Hepatocyte (in vitro differentiated cells): Measurements from ENCODE around the gene EBP. TPM values are rescaled to one million over a fixed set of nuclear protein-coding genes. Genes with fewer than 3 reads are reported as not detected.

ENCODE experiments used
- DNase-seq: peaks from one replicate; pipeline ENCODE4 v3.0.0-alpha.2; 2016; ENCODE audit warnings: low spot score
- H2AFZ ChIP-seq: fragments of 200-600 bp; sonication (generic); 2 replicates; pipeline ENCODE4 v1.6.0; 2016; ENCODE audit warnings: antibody characterized with exemption, mild to moderate bottlenecking
- H3K27ac ChIP-seq: fragments of 200-600 bp; sonication (generic); 2 replicates; pipeline ENCODE4 v1.5.1; 2016; ENCODE audit warnings: mild to moderate bottlenecking
- H3K27me3 ChIP-seq: fragments of 200-600 bp; sonication (generic); 2 replicates; pipeline ENCODE4 v1.6.1; 2016
- H3K36me3 ChIP-seq: fragments of 200-600 bp; sonication (generic); replicated peaks from 2 replicates; pipeline ENCODE4 v1.5.1; 2016; ENCODE audit warnings: low read depth; ENCODE audit not compliant: insufficient read depth
- H3K4me1 ChIP-seq: fragments of 200-600 bp; sonication (generic); 2 replicates; pipeline ENCODE4 v1.5.1; 2016; ENCODE audit warnings: mild to moderate bottlenecking, moderate library complexity; ENCODE audit not compliant: insufficient read depth
- H3K4me2 ChIP-seq: fragments of 200-600 bp; sonication (generic); 2 replicates; pipeline ENCODE4 v1.6.0; 2016
- H3K4me3 ChIP-seq: fragments of 200-600 bp; sonication (generic); 2 replicates; pipeline ENCODE4 v1.5.1; 2016; ENCODE audit warnings: mild to moderate bottlenecking
- H3K79me2 ChIP-seq: fragments of 200-600 bp; sonication (generic); 2 replicates; pipeline ENCODE4 v1.6.0; 2017; ENCODE audit warnings: mild to moderate bottlenecking
- H3K9me2 ChIP-seq: fragments of 200-600 bp; sonication (generic); replicated peaks from 2 replicates; pipeline ENCODE4 v1.6.0; 2017; ENCODE audit warnings: mild to moderate bottlenecking; ENCODE audit not compliant: insufficient read depth
- H3K9me3 ChIP-seq: fragments of 200-600 bp; sonication (generic); 2 replicates; pipeline ENCODE4 v1.5.1; 2016; ENCODE audit warnings: low read depth, mild to moderate bottlenecking
- H4K20me1 ChIP-seq: fragments of 200-600 bp; sonication (generic); 2 replicates; pipeline ENCODE4 v1.6.0; 2016; ENCODE audit warnings: mild to moderate bottlenecking; ENCODE audit not compliant: insufficient read depth, poor library complexity, severe bottlenecking
- CTCF ChIP-seq: fragments of 200-600 bp; sonication (generic); IDR thresholded peaks from 2 replicates; pipeline ENCODE4 v1.5.1; 2016; ENCODE audit warnings: antibody characterized with exemption, mild to moderate bottlenecking; ENCODE audit not compliant: poor library complexity
- EZH2 ChIP-seq: fragments of 200-600 bp; sonication (generic); IDR thresholded peaks from 2 replicates; pipeline ENCODE4 v1.6.1; 2016; ENCODE audit warnings: antibody characterized with exemption, mild to moderate bottlenecking, borderline replicate concordance
- EZH2phosphoT487 ChIP-seq: fragments of 200-600 bp; sonication (generic); IDR thresholded peaks from one replicate; pipeline ENCODE4 v1.6.1; 2018; ENCODE audit warnings: antibody characterized with exemption, mild to moderate bottlenecking, low read depth, moderate library complexity; ENCODE audit not compliant: unreplicated experiment, severe bottlenecking
- WGBS: methylation state at CpG from one replicate; pipeline ENCODE4 v1.1.6; 2016; ENCODE audit warnings: low lambda C conversion rate; ENCODE audit errors: missing lambda C conversion rate; 5-methylcytosine and 5-hydroxymethylcytosine counted together
- polyA plus RNA-seq: library from polyadenylated mRNA; unstranded; fragments of >200 nt; fragmentation: Nextera tagmentation; extraction: Ambion mirVana; gene quantifications from 2 replicates; pipeline ENCODE4 v1.2.1, GENCODE V29; 2016
- total RNA-seq: library from RNA; depleted of rRNA; stranded (reverse); fragments of >200 nt; gene quantifications from 2 replicates; pipeline ENCODE4 v1.2.3, GENCODE V29; 2014

EBP gene
- total and polyA plus RNA-seq, 2 experiments from 2014 or later: 235 to 390 TPM

GRCh38 chrX:48513670-48514069 lies 7.9 kb upstream of the EBP start:
- Histone ChIP-seq H3K4me1 (no peaks in the 10 kb centered on the region), H2AFZ (no peak overlapping the region)
- 66% methylated on average over 4 of the region's 4 CpGs for WGBS

GRCh38 chrX:48514126-48514806 lies 7.3 kb upstream of the EBP start:
- Histone ChIP-seq H3K9me2 (no peaks in the 10 kb centered on the region), H3K79me2 (no peaks in the 10 kb centered on the region), H3K4me3 (no peak overlapping the region), H3K27ac (no peak overlapping the region), H3K27me3 (no peaks in the 10 kb centered on the region), H3K4me1 (no peaks in the 10 kb centered on the region), H2AFZ (no peak overlapping the region), H4K20me1 (no peaks in the 10 kb centered on the region), H3K36me3 (no peaks in the 10 kb centered on the region), H3K9me3 (no peaks in the 10 kb centered on the region), H3K4me2 (no peak overlapping the region)
- TF ChIP-seq EZH2: no peak
- no peak for TF ChIP-seq EZH2phosphoT487
- no peak for TF ChIP-seq CTCF
- DNase-seq: no peak
- 82% methylated on average over 16 of the region's 16 CpGs for WGBS

More at GRCh38 chrX:48513670-48514069, 7.9 kb upstream of the EBP start:
- H3K9me3 ChIP-seq: no peaks in the 10 kb centered on the region
- DNase-seq: no peak
- H3K79me2 ChIP-seq: no peaks in the 10 kb centered on the region
- no peaks in the 10 kb centered on the region for H4K20me1 ChIP-seq
- H3K4me3 ChIP-seq: no peak overlapping the region
- no peaks in the 10 kb centered on the region for H3K27me3 ChIP-seq
- TF ChIP-seq CTCF (no peak), EZH2phosphoT487 (no peak), EZH2 (no peak)
- no peak overlapping the region for H3K27ac ChIP-seq
- H3K9me2 ChIP-seq: no peaks in the 10 kb centered on the region
- H3K36me3 ChIP-seq: no peaks in the 10 kb centered on the region
- no peak overlapping the region for H3K4me2 ChIP-seq

DNA sequence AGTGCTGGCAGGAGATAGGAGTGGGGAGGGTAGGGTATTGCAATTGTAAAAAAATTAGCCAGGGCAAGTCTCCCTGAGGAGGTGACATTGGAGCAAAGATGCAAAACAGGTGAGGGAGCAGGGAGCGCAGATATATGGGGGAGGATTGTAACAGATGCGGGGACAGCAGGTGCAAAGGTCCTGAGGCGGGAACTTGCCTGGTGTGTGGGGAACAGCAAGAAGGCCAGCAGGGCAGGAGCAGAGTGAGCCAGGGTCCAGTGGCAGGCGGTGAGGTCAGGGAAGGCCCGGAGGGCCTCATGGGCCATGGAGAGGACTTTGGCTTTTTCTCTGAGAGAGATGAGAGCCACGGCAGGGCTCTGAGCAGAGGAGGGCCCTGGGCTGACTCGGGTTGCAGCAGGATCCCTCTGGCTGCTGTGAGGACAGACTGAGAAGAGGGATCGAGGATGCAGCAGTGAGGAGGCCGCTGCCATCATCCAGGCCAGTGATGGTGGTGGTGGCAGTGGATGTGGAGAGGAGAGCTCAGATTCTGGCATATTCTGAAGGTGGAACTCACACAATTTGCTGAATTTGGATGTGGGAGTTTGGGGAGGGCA lies 6.6 kb upstream of the EBP start:
- Histone ChIP-seq H3K9me2 (no peaks in the 10 kb centered on the region), H3K9me3 (no peaks in the 10 kb centered on the region), H2AFZ (no peak overlapping the region), H3K79me2 (no peaks in the 10 kb centered on the region), H3K4me3 (no peak overlapping the region), H3K27me3 (no peaks in the 10 kb centered on the region), H3K36me3 (no peaks in the 10 kb centered on the region), H3K27ac (no peak overlapping the region), H3K4me1 (no peaks in the 10 kb centered on the region), H4K20me1 (no peaks in the 10 kb centered on the region), H3K4me2 (no peak overlapping the region)
- WGBS: 81% methylated on average over 9 of the region's 9 CpGs
- no peak for TF ChIP-seq EZH2
- TF ChIP-seq CTCF: no peak
- TF ChIP-seq EZH2phosphoT487: no peak
- no peak for DNase-seq
